GM12878 (cell line): Measurements from ENCODE around the gene ZNF618. TPM values are rescaled to one million over a fixed set of nuclear protein-coding genes. Genes with fewer than 3 reads are reported as not detected.

Experiments used
- ATAC-seq: fragments of 200-7000 bp; cut with Tn5 transposase; 3 replicates; pipeline ENCODE4 v1.9.1; 2020; ENCODE audit warnings: mild to moderate bottlenecking, moderate library complexity
- BruUV-seq: library from RNA; stranded (reverse); fragments of 400-500 nt; replicated peaks from 2 replicates; lab custom pipeline; 2021; lab: Mats Ljungman, UMichigan
- CTCF ChIA-PET: fragments of 300-600 bp; sonication (Branson Sonifier 250); formaldehyde crosslinking; extraction: SDS; loops from one replicate; lab custom pipeline; 2021; ENCODE audit warnings: inconsistent platforms; lab: Yijun Ruan, JAX
- POLR2A ChIA-PET: fragments of 350-600 bp; formaldehyde crosslinking; extraction: SDS; loops from one replicate; lab custom pipeline; 2021; ENCODE audit warnings: inconsistent platforms; lab: Charles Lee
- RAD21 ChIA-PET: fragments of 300-600 bp; sonication (Branson Sonifier 250); formaldehyde crosslinking; loops from one replicate; lab custom pipeline; 2023; ENCODE audit warnings: antibody characterized with exemption; ENCODE audit not compliant: unreplicated experiment; lab: Charles Lee
- SMC1A ChIA-PET: fragments of 300-600 bp; sonication (Branson Sonifier 250); formaldehyde crosslinking; loops from one replicate; lab custom pipeline; 2023; ENCODE audit not compliant: unreplicated experiment, uncharacterized antibody; lab: Charles Lee
- DNase-seq: peaks from one replicate; pipeline ENCODE4 v3.0.0-alpha.2; 2011; ENCODE audit warnings: low read depth, low spot score
- FAIRE-seq: peaks from 3 replicates; lab custom pipeline; 2011; peaks lifted over from hg19 to GRCh38; lab: Jason Lieb, UNC
- H2AFZ ChIP-seq: 2 replicates; pipeline ENCODE4 v1.6.0; 2011; ENCODE audit warnings: low read depth, low read length, control low read depth; ENCODE audit not compliant: control insufficient read depth
- H3K27ac ChIP-seq: 2 replicates; pipeline ENCODE4 v1.5.1; 2011; ENCODE audit warnings: control low read depth; ENCODE audit not compliant: control insufficient read depth, insufficient read depth
- H3K27me3 ChIP-seq, 2 experiments: replicated peaks in 1 of 2; 2 replicates each; pipeline versions ENCODE4 v1.6.0 to v1.6.1; 2011; ENCODE audit warnings: low read length in 1 of 2; ENCODE audit not compliant: control insufficient read depth in 2 of 2, insufficient read depth in 2 of 2
- H3K36me3 ChIP-seq, 2 experiments: 2 replicates each; pipeline ENCODE4 v1.5.1; 2011; ENCODE audit warnings: low read length in 1 of 2; ENCODE audit not compliant: control insufficient read depth in 2 of 2, insufficient read depth in 2 of 2
- H3K4me1 ChIP-seq: 2 replicates; pipeline ENCODE4 v1.6.1; 2011; ENCODE audit warnings: mild to moderate bottlenecking, low read length, moderate library complexity, mixed read lengths; ENCODE audit not compliant: control insufficient read depth, insufficient read depth
- H3K4me2 ChIP-seq: 2 replicates; pipeline ENCODE4 v1.6.0; 2011; ENCODE audit warnings: control low read depth; ENCODE audit not compliant: control insufficient read depth, insufficient read depth
- H3K4me3 ChIP-seq: fragments of 200-600 bp; sonication (generic); 2 replicates; pipeline ENCODE4 v1.5.1; 2016
- H3K79me2 ChIP-seq: 2 replicates; pipeline ENCODE4 v1.6.0; 2011; ENCODE audit warnings: low read length; ENCODE audit not compliant: control insufficient read depth, insufficient read depth
- H3K9ac ChIP-seq: 2 replicates; pipeline ENCODE4 v1.8.0; 2011; ENCODE audit warnings: low read length, control low read depth, mixed read lengths; ENCODE audit not compliant: control insufficient read depth, insufficient read depth
- H3K9me3 ChIP-seq: replicated peaks from 3 replicates; pipeline ENCODE4 v1.5.1; 2011; ENCODE audit warnings: mild to moderate bottlenecking, low read length; ENCODE audit not compliant: control insufficient read depth, insufficient read depth
- H4K20me1 ChIP-seq: 2 replicates; pipeline ENCODE4 v1.6.0; 2011; ENCODE audit not compliant: control insufficient read depth, insufficient read depth
- BACH1 ChIP-seq: fragments of 450-650 bp; IDR thresholded peaks from 2 replicates; pipeline ENCODE4 v1.6.1; 2017; ENCODE audit warnings: mild to moderate bottlenecking, borderline replicate concordance
- CREM ChIP-seq: IDR thresholded peaks from 2 replicates; pipeline ENCODE4 v1.6.1; 2014; ENCODE audit warnings: antibody characterized with exemption, low read depth
- JUNB ChIP-seq: IDR thresholded peaks from 2 replicates; pipeline ENCODE4 v1.6.1; 2016; ENCODE audit warnings: antibody characterized with exemption, mild to moderate bottlenecking
- MTA2 ChIP-seq: fragments of 450-650 bp; IDR thresholded peaks from 2 replicates; pipeline ENCODE4 v1.6.1; 2016; ENCODE audit warnings: low read depth, mild to moderate bottlenecking, moderate library complexity
- NR2C2 ChIP-seq: IDR thresholded peaks from 2 replicates; pipeline ENCODE4 v1.6.1; 2011; ENCODE audit warnings: borderline replicate concordance, low read depth; ENCODE audit not compliant: control insufficient read depth, insufficient read length
- POLR2AphosphoS5 ChIP-seq: IDR thresholded peaks from 2 replicates; pipeline ENCODE4 v1.6.1; 2011; ENCODE audit warnings: mild to moderate bottlenecking, low read length, inconsistent platforms
- RB1 ChIP-seq: fragments of 450-650 bp; formaldehyde crosslinking; IDR thresholded peaks from 2 replicates; pipeline ENCODE4 v1.6.1; 2017; ENCODE audit warnings: mild to moderate bottlenecking, borderline replicate concordance
- RFX5 ChIP-seq: IDR thresholded peaks from 2 replicates; pipeline ENCODE4 v1.6.1; 2011; ENCODE audit warnings: low read depth, low read length, improper control_type of control experiment
- STAT1 ChIP-seq: fragments of 450-650 bp; conservative IDR thresholded peaks from 2 replicates; pipeline ENCODE4 v1.6.1; 2014; ENCODE audit warnings: antibody characterized with exemption, mild to moderate bottlenecking
- ZBED1 ChIP-seq: IDR thresholded peaks from 2 replicates; pipeline ENCODE4 v1.6.1; 2016; ENCODE audit warnings: borderline replicate concordance
- ZNF384 ChIP-seq: IDR thresholded peaks from 2 replicates; pipeline ENCODE4 v1.6.1; 2012; ENCODE audit warnings: low read depth, mild to moderate bottlenecking, low read length, improper control_type of control experiment, borderline replicate concordance
- ZZZ3 ChIP-seq: IDR thresholded peaks from 2 replicates; pipeline ENCODE4 v1.6.1; 2011; ENCODE audit warnings: low read depth; ENCODE audit not compliant: control insufficient read depth, insufficient read length
- WGBS: methylation state at CpG from one replicate; pipeline ENCODE4 v1.1.6; 2016; ENCODE audit warnings: low lambda C conversion rate; ENCODE audit not compliant: insufficient replicate concordance, insufficient coverage; ENCODE audit errors: missing lambda C conversion rate; 5-methylcytosine and 5-hydroxymethylcytosine counted together
- in situ Hi-C: fragments of 300-500 bp; cut with MboI; formaldehyde crosslinking; loops from 9 replicates; pipeline ENCODE4 v1.14.3; 2018; ENCODE audit warnings: mixed read lengths
- intact Hi-C: fragments of 100-400 bp; cut with micrococcal nuclease; formaldehyde crosslinking; loops from one replicate; pipeline ENCODE4 v1.14.2; 2022; ENCODE audit not compliant: unreplicated experiment
- polyA plus RNA-seq, 11 experiments: library from polyadenylated mRNA; depleted of rRNA in 4 of 11; unstranded in 6 of 11; stranded (reverse) in 5 of 11; fragments of >200 nt; fragmentation: Nextera tagmentation in 4 of 11; fragmentation: Illumina TruSeq in 1 of 11; extraction: Ambion mirVana in 4 of 11; extraction: Trizol in 1 of 11; gene quantifications; 1 replicate in 1 of 11; 2 replicates in 10 of 11; pipeline versions ENCODE4 v1.2.1 to v1.2.3, GENCODE V29; 2011 to 2016; ENCODE audit warnings: inconsistent platforms in 2 of 11, missing spikeins in 2 of 11, low read depth in 1 of 11
- total RNA-seq, 4 experiments: library from RNA; depleted of rRNA in 3 of 4; stranded (reverse); fragments of >200 nt in 3 of 4; fragmentation: Illumina TruSeq in 1 of 4; extraction: Trizol in 1 of 4; gene quantifications; 2 replicates each; pipeline versions ENCODE4 v1.2.1 to v1.2.3, GENCODE V29; 2013 to 2021
- TF ChIP-seq, protein P1 (sequence below): fragments of 450-650 bp; formaldehyde crosslinking; IDR thresholded peaks from 2 replicates; pipeline ENCODE4 v1.4.0; 2020; ENCODE audit warnings: mild to moderate bottlenecking, moderate library complexity
- TF ChIP-seq, protein P2 (sequence below): fragments of 450-650 bp; IDR thresholded peaks from 2 replicates; pipeline ENCODE4 v1.6.1; 2014; ENCODE audit warnings: mild to moderate bottlenecking
- TF ChIP-seq, protein P3 (sequence below): fragments of 450-650 bp; IDR thresholded peaks from 2 replicates; pipeline ENCODE4 v1.6.1; 2017; ENCODE audit warnings: mild to moderate bottlenecking, moderate library complexity

The ZNF618 gene
- total and polyA plus RNA-seq, 10 of the 15 experiments (the other 5 are each of a cell fraction or from before 2014, with no cell fraction given), result 0.01 to 0.24 (median 0.06) TPM; not detected in 2

DNA sequence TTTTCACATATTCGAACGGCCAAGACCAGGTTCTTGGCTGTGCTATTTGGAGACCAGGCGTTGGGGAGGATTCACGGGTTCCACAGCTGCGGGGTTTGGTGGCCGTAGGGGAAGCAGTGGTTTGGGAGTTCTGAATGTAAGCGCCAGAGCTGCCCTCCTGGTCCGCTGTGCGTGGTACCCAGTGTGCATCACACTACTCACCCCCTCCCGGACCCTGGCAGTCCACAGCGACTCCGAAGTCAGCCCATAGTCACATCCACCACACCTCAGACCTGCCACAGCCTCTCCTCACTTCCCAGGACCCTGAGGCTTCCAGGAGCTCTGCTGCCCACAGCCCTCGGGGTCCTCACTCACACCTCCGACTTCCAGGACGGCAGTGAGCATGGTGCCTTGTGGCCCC, 175.2 kb downstream of the ZNF618 start:
- no peak overlapping the region for H3K4me2 ChIP-seq
- no peak overlapping the region for H3K9ac ChIP-seq
- SMC1A ChIA-PET, result no interaction called here
- in situ Hi-C loops (no loop called here), intact Hi-C loops (no loop called here)
- FAIRE-seq (no peak), DNase-seq (no peak), ATAC-seq (no peak)
- POLR2A ChIA-PET, result no interaction called here
- peaks cover 0 to 4% of the 10 kb centered on the region in 2 experiments; a peak in 1 of 4 replicates for H3K27me3 ChIP-seq
- BruUV-seq, result no TSS peak
- H3K36me3 ChIP-seq, result no peaks in the 10 kb centered on the region
- no peak overlapping the region for H3K4me3 ChIP-seq
- H3K79me2 ChIP-seq, result no peaks in the 10 kb centered on the region
- H3K27ac ChIP-seq, result no peak overlapping the region
- 28% methylated on average over 15 of the region's 15 CpGs for WGBS
- no peaks in the 10 kb centered on the region for H4K20me1 ChIP-seq
- CTCF ChIA-PET, result no interaction called here
- no peaks in the 10 kb centered on the region for H3K9me3 ChIP-seq
- RAD21 ChIA-PET, result no interaction called here
- H2AFZ ChIP-seq, result no peak overlapping the region
- no peaks in the 10 kb centered on the region for H3K4me1 ChIP-seq
- TF ChIP-seq ZNF384 (no peak), JUNB (no peak), RFX5 (no peak), CREM (no peak), NR2C2 (no peak), ZBED1 (no peak), MTA2 (no peak), ZZZ3 (no peak), POLR2AphosphoS5 (no peak), STAT1 (no peak), RB1 (no peak), BACH1 (no peak)
- TF ChIP-seq, protein P1, sequence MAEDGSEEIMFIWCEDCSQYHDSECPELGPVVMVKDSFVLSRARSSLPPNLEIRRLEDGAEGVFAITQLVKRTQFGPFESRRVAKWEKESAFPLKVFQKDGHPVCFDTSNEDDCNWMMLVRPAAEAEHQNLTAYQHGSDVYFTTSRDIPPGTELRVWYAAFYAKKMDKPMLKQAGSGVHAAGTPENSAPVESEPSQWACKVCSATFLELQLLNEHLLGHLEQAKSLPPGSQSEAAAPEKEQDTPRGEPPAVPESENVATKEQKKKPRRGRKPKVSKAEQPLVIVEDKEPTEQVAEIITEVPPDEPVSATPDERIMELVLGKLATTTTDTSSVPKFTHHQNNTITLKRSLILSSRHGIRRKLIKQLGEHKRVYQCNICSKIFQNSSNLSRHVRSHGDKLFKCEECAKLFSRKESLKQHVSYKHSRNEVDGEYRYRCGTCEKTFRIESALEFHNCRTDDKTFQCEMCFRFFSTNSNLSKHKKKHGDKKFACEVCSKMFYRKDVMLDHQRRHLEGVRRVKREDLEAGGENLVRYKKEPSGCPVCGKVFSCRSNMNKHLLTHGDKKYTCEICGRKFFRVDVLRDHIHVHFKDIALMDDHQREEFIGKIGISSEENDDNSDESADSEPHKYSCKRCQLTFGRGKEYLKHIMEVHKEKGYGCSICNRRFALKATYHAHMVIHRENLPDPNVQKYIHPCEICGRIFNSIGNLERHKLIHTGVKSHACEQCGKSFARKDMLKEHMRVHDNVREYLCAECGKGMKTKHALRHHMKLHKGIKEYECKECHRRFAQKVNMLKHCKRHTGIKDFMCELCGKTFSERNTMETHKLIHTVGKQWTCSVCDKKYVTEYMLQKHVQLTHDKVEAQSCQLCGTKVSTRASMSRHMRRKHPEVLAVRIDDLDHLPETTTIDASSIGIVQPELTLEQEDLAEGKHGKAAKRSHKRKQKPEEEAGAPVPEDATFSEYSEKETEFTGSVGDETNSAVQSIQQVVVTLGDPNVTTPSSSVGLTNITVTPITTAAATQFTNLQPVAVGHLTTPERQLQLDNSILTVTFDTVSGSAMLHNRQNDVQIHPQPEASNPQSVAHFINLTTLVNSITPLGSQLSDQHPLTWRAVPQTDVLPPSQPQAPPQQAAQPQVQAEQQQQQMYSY (CRISPR knock-in tag), result no peak
- TF ChIP-seq, protein P2, sequence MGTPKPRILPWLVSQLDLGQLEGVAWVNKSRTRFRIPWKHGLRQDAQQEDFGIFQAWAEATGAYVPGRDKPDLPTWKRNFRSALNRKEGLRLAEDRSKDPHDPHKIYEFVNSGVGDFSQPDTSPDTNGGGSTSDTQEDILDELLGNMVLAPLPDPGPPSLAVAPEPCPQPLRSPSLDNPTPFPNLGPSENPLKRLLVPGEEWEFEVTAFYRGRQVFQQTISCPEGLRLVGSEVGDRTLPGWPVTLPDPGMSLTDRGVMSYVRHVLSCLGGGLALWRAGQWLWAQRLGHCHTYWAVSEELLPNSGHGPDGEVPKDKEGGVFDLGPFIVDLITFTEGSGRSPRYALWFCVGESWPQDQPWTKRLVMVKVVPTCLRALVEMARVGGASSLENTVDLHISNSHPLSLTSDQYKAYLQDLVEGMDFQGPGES, result no peak
- TF ChIP-seq, protein P3, sequence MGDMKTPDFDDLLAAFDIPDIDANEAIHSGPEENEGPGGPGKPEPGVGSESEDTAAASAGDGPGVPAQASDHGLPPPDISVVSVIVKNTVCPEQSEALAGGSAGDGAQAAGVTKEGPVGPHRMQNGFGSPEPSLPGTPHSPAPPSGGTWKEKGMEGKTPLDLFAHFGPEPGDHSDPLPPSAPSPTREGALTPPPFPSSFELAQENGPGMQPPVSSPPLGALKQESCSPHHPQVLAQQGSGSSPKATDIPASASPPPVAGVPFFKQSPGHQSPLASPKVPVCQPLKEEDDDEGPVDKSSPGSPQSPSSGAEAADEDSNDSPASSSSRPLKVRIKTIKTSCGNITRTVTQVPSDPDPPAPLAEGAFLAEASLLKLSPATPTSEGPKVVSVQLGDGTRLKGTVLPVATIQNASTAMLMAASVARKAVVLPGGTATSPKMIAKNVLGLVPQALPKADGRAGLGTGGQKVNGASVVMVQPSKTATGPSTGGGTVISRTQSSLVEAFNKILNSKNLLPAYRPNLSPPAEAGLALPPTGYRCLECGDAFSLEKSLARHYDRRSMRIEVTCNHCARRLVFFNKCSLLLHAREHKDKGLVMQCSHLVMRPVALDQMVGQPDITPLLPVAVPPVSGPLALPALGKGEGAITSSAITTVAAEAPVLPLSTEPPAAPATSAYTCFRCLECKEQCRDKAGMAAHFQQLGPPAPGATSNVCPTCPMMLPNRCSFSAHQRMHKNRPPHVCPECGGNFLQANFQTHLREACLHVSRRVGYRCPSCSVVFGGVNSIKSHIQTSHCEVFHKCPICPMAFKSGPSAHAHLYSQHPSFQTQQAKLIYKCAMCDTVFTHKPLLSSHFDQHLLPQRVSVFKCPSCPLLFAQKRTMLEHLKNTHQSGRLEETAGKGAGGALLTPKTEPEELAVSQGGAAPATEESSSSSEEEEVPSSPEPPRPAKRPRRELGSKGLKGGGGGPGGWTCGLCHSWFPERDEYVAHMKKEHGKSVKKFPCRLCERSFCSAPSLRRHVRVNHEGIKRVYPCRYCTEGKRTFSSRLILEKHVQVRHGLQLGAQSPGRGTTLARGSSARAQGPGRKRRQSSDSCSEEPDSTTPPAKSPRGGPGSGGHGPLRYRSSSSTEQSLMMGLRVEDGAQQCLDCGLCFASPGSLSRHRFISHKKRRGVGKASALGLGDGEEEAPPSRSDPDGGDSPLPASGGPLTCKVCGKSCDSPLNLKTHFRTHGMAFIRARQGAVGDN, result no peak
